GM19463 (cell line): Measurements from ENCODE around the gene KIF13A.
"Not testable (repeated sequence)": the region's sequence is repeated elsewhere in the genome, so short reads cannot be mapped to it uniquely, and the experiment has no call there.

Source experiments
- ATAC-seq: cut with Tn5 transposase; IDR thresholded peaks from one replicate; pipeline ENCODE4 v1.9.1; 2021; ENCODE audit warnings: mild to moderate bottlenecking, moderate library complexity; ENCODE audit not compliant: unreplicated experiment

The KIF13A gene

DNA sequence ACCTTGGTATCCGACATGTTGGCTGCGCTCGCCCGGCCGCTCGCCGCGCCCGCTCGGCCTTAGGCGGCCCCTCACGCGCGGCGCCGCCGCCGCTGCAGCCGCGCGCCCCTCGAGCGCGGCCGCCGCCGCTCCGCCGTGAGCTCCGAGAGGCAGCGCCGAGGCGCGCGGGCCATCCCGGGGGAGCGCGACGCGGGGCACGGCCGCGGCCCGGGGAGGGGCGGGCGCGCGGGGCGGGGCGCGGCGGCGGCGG lies at the start of gene KIF13A:
Gene KIF13A (minus strand): TSS at position 189 of the 250 bp plus-strand sequence. CDS start 172 bp downstream, at position 17.
- no peak for ATAC-seq

- no peak for ATAC-seq
Measured at GRCh38 chr6:18036781-18037180, 49.3 kb upstream of the KIF13A start.

DNA sequence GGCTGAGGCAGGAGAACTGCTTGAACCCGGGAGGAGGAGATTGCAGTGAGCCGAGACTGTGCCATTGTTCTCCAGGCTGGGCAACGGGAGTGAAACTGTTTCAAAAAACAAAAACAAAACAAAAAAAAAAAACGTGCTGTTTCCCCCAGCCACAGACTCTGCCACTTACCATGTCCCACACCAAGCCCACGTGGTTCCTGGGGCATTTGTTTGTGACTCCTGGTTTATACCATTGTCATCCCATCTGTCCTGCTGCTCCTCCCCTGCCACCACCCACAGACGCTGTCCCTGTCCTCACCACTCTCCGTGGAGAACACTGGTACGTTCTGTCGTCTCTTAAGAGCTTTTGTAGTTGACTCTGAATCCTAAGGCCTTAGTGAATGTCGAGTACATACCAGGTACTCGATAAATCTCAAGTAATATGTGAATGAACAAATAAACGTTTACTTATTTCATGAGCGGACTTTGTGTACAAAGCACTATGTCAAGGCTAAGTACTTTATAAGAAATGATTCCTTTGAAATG lies 48.0 kb upstream of the KIF13A start:
- ATAC-seq: no peak

- no peak for ATAC-seq
Measured at GRCh38 chr6:18034798-18035202, 47.4 kb upstream of the KIF13A start.

- no peak for ATAC-seq
Measured at GRCh38 chr6:18031680-18032256, 44.3 kb upstream of the KIF13A start.

DNA sequence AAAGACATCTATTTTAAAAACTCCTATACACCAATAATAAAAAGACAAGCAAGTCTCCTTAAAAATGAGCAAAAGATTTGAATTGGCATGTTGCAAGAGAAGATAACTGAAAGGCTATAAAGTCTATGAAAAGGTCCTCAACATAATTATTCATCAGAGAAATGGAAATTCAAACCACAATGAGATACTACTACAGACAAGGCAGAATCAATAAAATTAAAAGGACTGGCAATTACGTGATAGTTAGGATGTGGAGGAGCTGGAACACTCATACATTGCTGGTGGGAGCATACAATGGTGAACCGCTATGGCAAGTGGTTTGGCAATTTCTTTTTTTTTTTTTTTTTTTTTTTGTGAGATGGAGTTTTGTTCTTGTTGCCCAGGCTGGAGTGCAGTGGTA lies 43.8 kb upstream of the KIF13A start:
- no peak for ATAC-seq

GRCh38 chr6:18028332-18028731 lies 40.9 kb upstream of the KIF13A start:
- no peak for ATAC-seq

GRCh38 chr6:18025596-18025995 lies 38.2 kb upstream of the KIF13A start:
- no peak for ATAC-seq

GRCh38 chr6:18024876-18025275 lies 37.4 kb upstream of the KIF13A start:
- no peak for ATAC-seq

DNA sequence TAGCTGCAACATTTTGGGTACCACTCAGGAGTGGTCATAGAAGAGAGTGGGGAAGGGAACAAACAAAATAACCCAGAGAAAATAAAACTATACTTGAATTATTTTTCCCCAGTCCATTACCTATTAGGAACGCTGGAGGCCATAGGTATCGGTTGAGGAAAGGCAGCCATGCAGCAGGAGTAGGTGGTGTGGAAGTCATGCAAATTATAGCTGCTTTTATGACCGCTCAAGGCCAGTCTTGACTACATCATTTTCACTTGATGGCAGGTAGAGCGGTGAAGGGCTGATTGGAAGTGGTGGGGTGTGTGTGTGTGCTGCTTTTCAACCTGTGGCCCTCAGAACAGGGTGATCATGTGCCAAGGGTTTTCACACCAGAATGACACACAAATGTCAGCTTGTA lies 36.5 kb upstream of the KIF13A start:
- ATAC-seq: no peak

DNA sequence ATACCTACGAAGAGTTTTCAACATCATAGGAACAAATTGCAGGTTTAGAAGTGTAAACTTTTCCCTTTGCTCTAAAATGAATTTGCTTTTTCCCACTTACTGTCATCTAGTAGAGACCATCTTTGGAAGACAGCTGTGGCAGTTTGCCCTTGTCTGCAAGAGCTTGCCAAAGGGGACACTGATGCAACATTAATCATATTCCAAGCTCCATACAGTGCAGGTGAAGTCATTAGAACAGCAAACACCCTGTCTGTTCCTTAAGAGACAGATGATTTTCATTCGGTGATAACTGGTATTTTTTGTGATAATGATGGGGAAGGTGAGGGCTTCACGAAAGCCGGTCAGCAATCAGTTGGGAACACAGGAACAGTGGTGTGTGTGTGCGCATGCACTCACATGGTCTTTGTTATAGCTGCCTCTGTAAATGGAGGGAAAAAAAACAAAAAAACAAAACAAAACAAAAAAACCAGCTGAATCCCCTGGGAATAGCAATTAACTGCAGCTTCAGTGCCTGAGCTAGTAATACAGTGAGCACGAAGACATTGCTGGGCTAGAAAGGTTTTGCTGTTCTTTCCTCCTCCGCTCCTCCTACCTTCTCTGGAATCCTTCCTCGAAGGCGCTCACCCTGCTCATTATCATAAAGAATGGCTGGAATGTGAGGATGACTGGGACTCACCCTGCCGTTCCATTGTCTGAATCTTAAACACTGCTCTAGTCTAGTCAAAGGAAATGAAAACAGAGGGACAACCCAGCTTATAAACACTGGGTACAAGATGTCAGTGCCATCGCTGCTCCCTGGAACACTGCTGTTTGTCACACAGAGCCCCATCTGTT lies 35.2 kb upstream of the KIF13A start:
- no peak for ATAC-seq

- no peak for ATAC-seq
Measured at GRCh38 chr6:18021166-18021850, 33.9 kb upstream of the KIF13A start.

GRCh38 chr6:18020545-18020944 lies 33.1 kb upstream of the KIF13A start:
- not testable (repeated sequence) for ATAC-seq

DNA sequence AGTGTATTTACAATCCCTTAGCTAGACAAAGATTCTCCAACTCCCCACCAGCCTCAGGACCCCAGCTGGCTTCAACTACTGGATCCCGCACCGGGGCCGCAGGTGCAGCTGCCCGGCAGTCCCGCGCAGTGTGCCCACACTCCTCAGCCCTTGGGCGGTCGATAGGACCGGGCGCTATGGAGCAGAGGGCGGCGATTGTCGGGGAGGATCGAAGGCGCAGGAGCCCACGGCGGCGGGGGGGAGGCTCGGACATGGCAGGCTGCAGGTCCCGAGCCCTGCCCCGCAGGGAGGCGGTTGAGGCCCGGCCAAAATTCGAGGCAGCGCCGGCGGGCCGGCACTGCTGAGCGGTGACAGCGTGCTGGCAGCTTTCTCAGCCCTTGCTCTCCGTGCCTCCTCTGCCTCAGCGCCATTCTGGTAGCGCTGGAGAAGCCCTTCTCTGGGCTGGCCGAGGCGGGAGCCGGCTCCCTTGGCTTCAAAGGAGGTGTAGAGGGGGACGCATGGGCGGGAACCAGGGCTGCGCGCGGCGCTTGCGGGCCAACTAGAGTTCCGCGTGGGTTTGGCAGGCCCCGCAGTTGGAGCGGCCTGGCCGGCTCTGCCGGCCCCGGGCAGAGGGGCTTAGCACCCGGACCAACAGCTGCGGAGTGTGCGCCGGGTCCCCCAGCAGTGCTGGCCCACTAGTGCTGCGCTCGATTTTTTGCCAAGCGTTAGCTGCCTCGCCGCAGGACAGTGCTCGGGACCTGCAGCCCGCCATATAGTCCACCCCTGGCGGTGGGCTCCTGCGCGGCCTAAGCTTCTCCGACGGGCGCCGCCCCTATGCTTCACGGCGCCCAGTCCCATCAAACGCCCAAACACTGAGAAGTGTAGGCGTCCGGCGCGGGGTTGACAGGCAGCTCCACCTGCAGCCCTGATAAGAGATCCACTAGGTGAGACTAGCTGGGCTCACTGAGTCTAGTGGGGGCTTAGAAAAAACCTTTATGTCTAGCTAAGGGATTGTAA lies 32.4 kb upstream of the KIF13A start:
- ATAC-seq: no peak

- ATAC-seq: not testable (repeated sequence)
Measured at GRCh38 chr6:18019133-18019532, 31.7 kb upstream of the KIF13A start.

- no peak for ATAC-seq
Measured at GRCh38 chr6:18016698-18017097, 29.3 kb upstream of the KIF13A start.

DNA sequence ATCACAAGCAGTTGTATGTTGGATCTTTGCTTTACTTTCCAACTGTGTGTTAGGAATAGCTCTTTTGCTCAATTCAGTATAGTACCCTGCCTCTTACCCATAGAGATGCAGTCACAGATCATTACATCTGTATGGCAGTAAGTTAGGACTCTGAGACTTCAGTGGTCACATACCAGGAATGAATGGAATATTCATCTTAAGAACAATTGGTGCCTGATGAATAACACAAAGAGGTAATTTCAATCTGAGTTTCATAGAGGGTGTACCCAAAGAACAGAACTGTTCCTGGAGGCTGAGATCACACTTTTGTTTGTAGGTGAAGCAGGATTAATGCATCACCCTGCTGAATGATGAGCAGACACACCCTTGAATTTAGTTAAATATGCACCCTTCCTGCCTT lies 28.7 kb upstream of the KIF13A start:
- no peak for ATAC-seq

DNA sequence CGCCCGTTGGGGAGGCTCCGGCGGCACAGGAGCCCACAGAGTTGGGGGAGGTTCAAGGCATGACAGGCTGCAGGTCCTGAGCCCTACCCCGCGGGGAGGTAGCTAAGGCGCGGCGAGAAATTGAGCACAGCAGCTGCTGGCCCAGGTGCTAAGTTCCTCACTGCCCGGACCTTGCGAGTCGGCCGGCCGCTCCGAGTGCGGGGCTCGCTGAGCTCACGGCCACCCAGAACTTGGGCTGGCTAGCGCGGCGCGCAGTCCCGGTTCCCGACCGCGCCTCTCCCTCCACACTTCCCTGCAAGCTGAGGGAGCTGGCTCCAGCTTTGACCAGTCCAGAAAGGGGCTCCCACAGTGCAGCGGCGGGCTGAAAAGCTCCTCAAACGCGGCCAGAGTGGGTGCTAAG lies 23.9 kb upstream of the KIF13A start:
- no peak for ATAC-seq

DNA sequence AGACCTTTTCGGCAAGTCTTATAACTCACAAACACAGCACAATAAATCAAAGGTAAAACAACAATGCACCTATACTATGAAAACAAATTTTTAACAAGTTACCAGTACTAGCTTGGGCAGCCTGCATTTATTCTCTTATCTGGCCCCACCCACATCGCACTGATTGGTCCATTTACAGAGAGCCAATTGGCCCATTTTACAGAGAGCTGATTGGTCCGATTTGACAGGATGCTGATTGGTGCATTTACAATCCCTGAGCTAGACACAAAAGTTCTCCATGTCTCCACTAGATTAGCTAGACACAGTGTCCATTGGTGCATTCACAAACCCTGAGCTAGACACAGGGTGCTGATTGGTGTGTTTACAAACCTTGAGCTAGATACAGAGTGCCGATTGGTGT lies 23.1 kb upstream of the KIF13A start:
- not testable (repeated sequence) for ATAC-seq

GRCh38 chr6:18004256-18004985 lies 17.0 kb upstream of the KIF13A start:
- ATAC-seq: no peak
